Ovary (tissue), 9 donors: ENCODE results near the gene CD4. TPM values are rescaled to one million over a fixed set of nuclear protein-coding genes. Genes with fewer than 3 reads are reported as not detected.
"Not testable (repeated sequence)": the region's sequence is repeated elsewhere in the genome, so short reads cannot be mapped to it uniquely, and the experiment has no call there.

Experiments used
- DNase-seq, 5 donors: peaks; one replicate each; pipeline ENCODE4 v3.0.0-alpha.2; 2019 to 2020
- H3K27ac ChIP-seq, 2 donors: fragments of 200-600 bp; one replicate each; pipeline versions ENCODE4 v1.5.1 to v1.8.0; 2019 to 2022
- H3K27me3 ChIP-seq: fragments of 200-600 bp; one replicate; pipeline ENCODE4 v1.8.0; 2022
- H3K36me3 ChIP-seq: fragments of 200-600 bp; sonication (generic); one replicate; pipeline ENCODE4 v1.5.1; 2019
- H3K4me1 ChIP-seq: one replicate; pipeline ENCODE4 v1.8.1; 2013; ENCODE audit warnings: mild to moderate bottlenecking, moderate library complexity; ENCODE audit not compliant: insufficient read depth
- H3K4me3 ChIP-seq: fragments of 200-600 bp; sonication (generic); one replicate; pipeline ENCODE4 v1.5.1; 2017
- H3K9me3 ChIP-seq, 2 donors: fragments of 200-600 bp in 1 of 2; sonication (generic) in 1 of 2; one replicate each; pipeline versions ENCODE4 v1.5.1 to v1.8.1; 2013 to 2019; ENCODE audit warnings: mild to moderate bottlenecking in 1 of 2, moderate library complexity in 1 of 2
- CTCF ChIP-seq, 3 donors: fragments of 450-650 bp in 2 of 3; fragments of 200-600 bp in 1 of 3; IDR thresholded peaks; one replicate each; pipeline versions ENCODE4 v1.5.1 to v1.8.0; 2016 to 2022; ENCODE audit warnings: antibody characterized with exemption in 3 of 3, mild to moderate bottlenecking in 1 of 3
- EP300 ChIP-seq: sonication (generic); formaldehyde crosslinking; IDR thresholded peaks from one replicate; pipeline ENCODE4 v1.6.1; 2017; ENCODE audit warnings: antibody characterized with exemption
- POLR2A ChIP-seq: fragments of 450-650 bp; IDR thresholded peaks from one replicate; pipeline ENCODE4 v1.6.1; 2017; ENCODE audit warnings: antibody characterized with exemption, mild to moderate bottlenecking, moderate library complexity
- WGBS, 3 donors: extraction: QIAGEN DNeasy Blood & Tissue Kit in 1 of 3; methylation state at CpG; one replicate each; pipeline versions ENCODE4 v1.1.5 to v1.1.7; 2013 to 2017; 5-methylcytosine and 5-hydroxymethylcytosine counted together
- intact Hi-C, 4 donors: fragments of 100-400 bp; cut with DNase I; formaldehyde crosslinking; loops; one replicate each; pipeline versions ENCODE4 v1.11.0 to v1.15.1; 2022 to 2023
- polyA plus RNA-seq, 2 donors: library from polyadenylated mRNA; stranded (reverse); fragments of 200-250 nt in 1 of 2; fragments of 350-450 nt in 1 of 2; fragmentation: Illumina TruSeq in 1 of 2; extraction: RNeasy Lipid Tissue Mini Kit (QIAGEN cat#74804) in 1 of 2; gene quantifications; one replicate each; pipeline ENCODE4 v1.2.3, GENCODE V29; 2013 to 2014
- total RNA-seq, 7 donors: library from RNA; depleted of rRNA in 2 of 7; stranded (reverse); fragments of >200 nt in 2 of 7; fragmentation: NEBNext Ultra II Directional in 3 of 7; extraction: Animal tissue kit (Norgen Biotek cat#: 25700) in 3 of 7; gene quantifications; one replicate each; pipeline versions ENCODE4 v1.1.0 to v1.2.4, GENCODE V29; 2016 to 2023
- donor health status: DM: no; HTN: no; CAD: no; lungs with moderate emphysema.
- donor health status: DM: no; HTN: no; CAD: no.
- donor health status: Bipolar disorder and iron deficiency.
- donor health status: DM: yes; HTN: yes; CAD: no.
- donor health status: DM: no; HTN: no; CAD: no.
- donor health status: DM: yes; HTN: yes; CAD: no.

CD4 gene
- total and polyA plus RNA-seq, 9 donors, result 2.1 to 40.2 (median 10.3) TPM

- H3K9me3 ChIP-seq, result no peaks in the 10 kb centered on the region
- DNase-seq, result no peak
- TF ChIP-seq CTCF (IDR thresholded peaks at IDR 0.05), result no peak
- TF ChIP-seq POLR2A, result no peak
- TF ChIP-seq EP300, result no peak
- no peaks in the 10 kb centered on the region for H3K36me3 ChIP-seq
- H3K27me3 ChIP-seq, result no peaks in the 10 kb centered on the region
- peak overlapping the region; percentile 83 for H3K4me3 ChIP-seq
- 6 to 9% (median 7%) methylated on average over 22 of the region's 22 CpGs for WGBS, 3 donors
- intact Hi-C loops, result loop anchor here (5.0 to 10.0 kb wide), 2 partner anchors 96 to 99 kb away; no protein-coding TSS in a partner anchor
- peak overlapping the region; percentile 73 to 90 for H3K27ac ChIP-seq
- no peaks in the 10 kb centered on the region for H3K4me1 ChIP-seq
Observed at GRCh38 chr12:6868211-6869048, 79.1 kb downstream of the CD4 start.

- no peaks in the 10 kb centered on the region for H3K27me3 ChIP-seq
- H3K4me1 ChIP-seq, result no peaks in the 10 kb centered on the region
- H3K36me3 ChIP-seq, result no peaks in the 10 kb centered on the region
- TF ChIP-seq POLR2A (peak; percentile 13), EP300 (no peak), CTCF (IDR thresholded peaks at IDR 0.05) (peak; percentile 82 to 87 (median 85))
- DNase-seq, result peak; percentile 70 to 88 (median 83)
- intact Hi-C loops, result loop anchor here (5.0 to 10.0 kb wide), 3 partner anchors 58 to 98 kb away; partner anchors contain the start of gene ATN1 (in 1 of the 4)
- H3K4me3 ChIP-seq, result peak overlapping the region; percentile 83
- no peaks in the 10 kb centered on the region for H3K9me3 ChIP-seq
- WGBS, 3 donors, result 16 to 22% (median 20%) methylated on average over 12 of the region's 12 CpGs
- no peak overlapping the region for H3K27ac ChIP-seq
Observed at GRCh38 chr12:6869049-6870021, 80.0 kb downstream of the CD4 start.

GRCh38 chr12:6870304-6870703 lies 81.0 kb downstream of the CD4 start:
- intact Hi-C loops, result loop anchor here in 1 of 4 donors (5.0 kb wide), 1 partner anchor 57 kb away; the partner anchor contains the start of gene ATN1
- H3K9me3 ChIP-seq, H3K27ac ChIP-seq, H3K36me3 ChIP-seq, H3K27me3 ChIP-seq, DNase-seq, H3K4me1 ChIP-seq, H3K4me3 ChIP-seq: not testable (repeated sequence)
- 53 to 61% (median 53%) methylated on average over 4 of the region's 4 CpGs for WGBS, 3 donors

Other genes starting within 250 kb of the CD4 start
- 10 to 100 TPM; 10.9 to 31.4 (median 22.9) TPM for gene IFFO1, start 233.5 kb upstream of the CD4 start, total RNA-seq
- 10 to 100 TPM in 1 of 2 donors, 1 to 10 TPM in 1; 9.7 to 25.9 TPM for gene IFFO1, start 233.5 kb upstream of the CD4 start, polyA plus RNA-seq
- 10 to 100 TPM; 11.6 to 46.9 (median 24.5) TPM for gene NOP2, start 221.2 kb upstream of the CD4 start, total RNA-seq
- 10 to 100 TPM; 11.6 to 31.2 TPM for gene NOP2, start 221.2 kb upstream of the CD4 start, polyA plus RNA-seq
- gene CHD4, start 182.1 kb upstream of the CD4 start, total RNA-seq, result 100 to 1,000 TPM; 137 to 297 (median 227) TPM
- gene CHD4, start 182.1 kb upstream of the CD4 start, polyA plus RNA-seq, result 100 to 1,000 TPM; 118 to 177 TPM
- gene LPAR5, start 153.6 kb upstream of the CD4 start, total RNA-seq, result 1 to 10 TPM in 6 of 7 donors, under 1 TPM in 1; 0.83 to 2.2 (median 1.3) TPM
- 1 to 10 TPM in 1 of 2 donors, under 1 TPM in 1; 0.57 to 2.6 TPM for gene LPAR5, start 153.6 kb upstream of the CD4 start, polyA plus RNA-seq
- 1 to 10 TPM in 3 of 7 donors, under 1 TPM in 4; 0.30 to 2.5 (median 0.92) TPM for gene ACRBP, start 142.1 kb upstream of the CD4 start, total RNA-seq
- 1 to 10 TPM in 1 of 2 donors, under 1 TPM in 1; 0.54 to 2.9 TPM for gene ACRBP, start 142.1 kb upstream of the CD4 start, polyA plus RNA-seq
- gene ING4, start 126.4 kb upstream of the CD4 start, total RNA-seq, result 10 to 100 TPM; 26.1 to 39.9 (median 35.0) TPM
- 10 to 100 TPM; 64.9 to 90.0 TPM for gene ING4, start 126.4 kb upstream of the CD4 start, polyA plus RNA-seq
- gene ZNF384, start 100.2 kb upstream of the CD4 start, total RNA-seq, result 10 to 100 TPM; 22.1 to 64.9 (median 58.2) TPM
- 10 to 100 TPM; 44.4 to 59.0 TPM for gene ZNF384, start 100.2 kb upstream of the CD4 start, polyA plus RNA-seq
- gene PIANP, start 88.7 kb upstream of the CD4 start, total RNA-seq, result 1 to 10 TPM in 2 of 7 donors, under 1 TPM in 4, not detected in 1; 0.11 to 3.1 (median 0.85) TPM
- 1 to 10 TPM; 1.2 to 3.9 TPM for gene PIANP, start 88.7 kb upstream of the CD4 start, polyA plus RNA-seq
- 10 to 100 TPM; 36.4 to 61.4 (median 48.4) TPM for gene COPS7A, start 65.5 kb upstream of the CD4 start, total RNA-seq
- gene COPS7A, start 65.5 kb upstream of the CD4 start, polyA plus RNA-seq, result 10 to 100 TPM; 45.7 to 74.8 TPM
- gene MLF2, start 36.4 kb upstream of the CD4 start, total RNA-seq, result 100 to 1,000 TPM in 6 of 7 donors, 10 to 100 TPM in 1; 64.1 to 162 (median 141) TPM
- 100 to 1,000 TPM; 130 to 138 TPM for gene MLF2, start 36.4 kb upstream of the CD4 start, polyA plus RNA-seq
- gene PTMS, start 23.2 kb upstream of the CD4 start, total RNA-seq, result 1,000 to 10,000 TPM in 1 of 7 donors, 100 to 1,000 TPM in 6; 100 to 1,013 (median 576) TPM
- gene PTMS, start 23.2 kb upstream of the CD4 start, polyA plus RNA-seq, result 100 to 1,000 TPM; 550 to 594 TPM
- gene LAG3, start 17.0 kb upstream of the CD4 start, total RNA-seq, result 10 to 100 TPM in 6 of 7 donors, 1 to 10 TPM in 1; 8.5 to 21.8 (median 16.0) TPM
- 10 to 100 TPM in 1 of 2 donors, 1 to 10 TPM in 1; 4.7 to 13.7 TPM for gene LAG3, start 17.0 kb upstream of the CD4 start, polyA plus RNA-seq
- gene GPR162, start 32.3 kb downstream of the CD4 start, total RNA-seq, result 10 to 100 TPM in 2 of 7 donors, 1 to 10 TPM in 4, under 1 TPM in 1; 0.60 to 12.0 (median 7.6) TPM
- gene GPR162, start 32.3 kb downstream of the CD4 start, polyA plus RNA-seq, result 1 to 10 TPM; 1.2 to 9.0 TPM
- 10 to 100 TPM; 24.0 to 92.3 (median 70.2) TPM for gene P3H3, start 38.9 kb downstream of the CD4 start, total RNA-seq
- gene P3H3, start 38.9 kb downstream of the CD4 start, polyA plus RNA-seq, result 10 to 100 TPM in 1 of 2 donors, 1 to 10 TPM in 1; 4.7 to 48.8 TPM
- gene GNB3, start 51.4 kb downstream of the CD4 start, total RNA-seq, result 10 to 100 TPM in 5 of 7 donors, 1 to 10 TPM in 1, under 1 TPM in 1; 0.34 to 15.0 (median 11.0) TPM
- gene GNB3, start 51.4 kb downstream of the CD4 start, polyA plus RNA-seq, result 1 to 10 TPM; 1.8 to 7.8 TPM
- 1 to 10 TPM in 2 of 7 donors, under 1 TPM in 5; 0.18 to 1.6 (median 0.74) TPM for gene CDCA3, start 61.8 kb downstream of the CD4 start, total RNA-seq
- 1 to 10 TPM in 1 of 2 donors, under 1 TPM in 1; 0.68 to 1.6 TPM for gene CDCA3, start 61.8 kb downstream of the CD4 start, polyA plus RNA-seq
- 10 to 100 TPM; 13.9 to 84.3 (median 63.0) TPM for gene USP5, start 62.6 kb downstream of the CD4 start, total RNA-seq
- 10 to 100 TPM; 23.7 to 30.1 TPM for gene USP5, start 62.6 kb downstream of the CD4 start, polyA plus RNA-seq
- gene TPI1, start 78.0 kb downstream of the CD4 start, total RNA-seq, result 100 to 1,000 TPM; 136 to 443 (median 295) TPM
- gene TPI1, start 78.0 kb downstream of the CD4 start, polyA plus RNA-seq, result 100 to 1,000 TPM; 267 to 594 TPM
- 10 to 100 TPM in 3 of 7 donors, 1 to 10 TPM in 4; 5.8 to 14.7 (median 8.5) TPM for gene SPSB2, start 83.8 kb downstream of the CD4 start, total RNA-seq
- 1 to 10 TPM in 1 of 2 donors, under 1 TPM in 1; 0.38 to 8.1 TPM for gene SPSB2, start 83.8 kb downstream of the CD4 start, polyA plus RNA-seq
- 10 to 100 TPM; 13.9 to 67.6 (median 16.7) TPM for gene LRRC23, start 115.3 kb downstream of the CD4 start, total RNA-seq
- gene LRRC23, start 115.3 kb downstream of the CD4 start, polyA plus RNA-seq, result 10 to 100 TPM; 11.2 to 16.5 TPM
- 10 to 100 TPM in 5 of 7 donors, 1 to 10 TPM in 2; 8.3 to 22.3 (median 11.5) TPM for gene ENO2, start 125.1 kb downstream of the CD4 start, total RNA-seq
- 10 to 100 TPM in 1 of 2 donors, 1 to 10 TPM in 1; 5.0 to 19.4 TPM for gene ENO2, start 125.1 kb downstream of the CD4 start, polyA plus RNA-seq
- 100 to 1,000 TPM in 5 of 7 donors, 10 to 100 TPM in 2; 73.9 to 324 (median 206) TPM for gene ATN1, start 138.4 kb downstream of the CD4 start, total RNA-seq
- 100 to 1,000 TPM in 1 of 2 donors, 10 to 100 TPM in 1; 41.6 to 179 TPM for gene ATN1, start 138.4 kb downstream of the CD4 start, polyA plus RNA-seq
- gene RNU7-1, start 154.3 kb downstream of the CD4 start, total RNA-seq, result not detected
- gene RNU7-1, start 154.3 kb downstream of the CD4 start, polyA plus RNA-seq, result not detected
- 1,000 to 10,000 TPM in 1 of 7 donors, 100 to 1,000 TPM in 6; 457 to 1,838 (median 633) TPM for gene C12orf57, start 154.5 kb downstream of the CD4 start, total RNA-seq
- gene C12orf57, start 154.5 kb downstream of the CD4 start, polyA plus RNA-seq, result 1,000 to 10,000 TPM in 1 of 2 donors, 10 to 100 TPM in 1; 40.3 to 1,266 TPM
- gene PTPN6, start 161.8 kb downstream of the CD4 start, total RNA-seq, result 10 to 100 TPM in 3 of 7 donors, 1 to 10 TPM in 4; 4.6 to 19.8 (median 9.8) TPM
- 10 to 100 TPM in 1 of 2 donors, 1 to 10 TPM in 1; 6.9 to 25.3 TPM for gene PTPN6, start 161.8 kb downstream of the CD4 start, polyA plus RNA-seq
- 100 to 1,000 TPM; 220 to 324 (median 269) TPM for gene PHB2, start 181.1 kb downstream of the CD4 start, total RNA-seq
- gene PHB2, start 181.1 kb downstream of the CD4 start, polyA plus RNA-seq, result 100 to 1,000 TPM; 129 to 285 TPM
- 10 to 100 TPM; 25.6 to 54.7 (median 41.0) TPM for gene EMG1, start 181.4 kb downstream of the CD4 start, total RNA-seq
- gene EMG1, start 181.4 kb downstream of the CD4 start, polyA plus RNA-seq, result 10 to 100 TPM; 21.5 to 39.5 TPM
- gene LPCAT3, start 228.9 kb downstream of the CD4 start, total RNA-seq, result 10 to 100 TPM; 15.5 to 51.2 (median 39.5) TPM
- 10 to 100 TPM; 22.5 to 44.0 TPM for gene LPCAT3, start 228.9 kb downstream of the CD4 start, polyA plus RNA-seq